GM21825 (cell line): Measurements from ENCODE around the gene ZSCAN9.

Source experiments
- ATAC-seq: cut with Tn5 transposase; IDR thresholded peaks from one replicate; pipeline ENCODE4 v1.9.1; 2021; ENCODE audit warnings: mild to moderate bottlenecking, moderate library complexity; ENCODE audit not compliant: unreplicated experiment

Gene ZSCAN9

DNA sequence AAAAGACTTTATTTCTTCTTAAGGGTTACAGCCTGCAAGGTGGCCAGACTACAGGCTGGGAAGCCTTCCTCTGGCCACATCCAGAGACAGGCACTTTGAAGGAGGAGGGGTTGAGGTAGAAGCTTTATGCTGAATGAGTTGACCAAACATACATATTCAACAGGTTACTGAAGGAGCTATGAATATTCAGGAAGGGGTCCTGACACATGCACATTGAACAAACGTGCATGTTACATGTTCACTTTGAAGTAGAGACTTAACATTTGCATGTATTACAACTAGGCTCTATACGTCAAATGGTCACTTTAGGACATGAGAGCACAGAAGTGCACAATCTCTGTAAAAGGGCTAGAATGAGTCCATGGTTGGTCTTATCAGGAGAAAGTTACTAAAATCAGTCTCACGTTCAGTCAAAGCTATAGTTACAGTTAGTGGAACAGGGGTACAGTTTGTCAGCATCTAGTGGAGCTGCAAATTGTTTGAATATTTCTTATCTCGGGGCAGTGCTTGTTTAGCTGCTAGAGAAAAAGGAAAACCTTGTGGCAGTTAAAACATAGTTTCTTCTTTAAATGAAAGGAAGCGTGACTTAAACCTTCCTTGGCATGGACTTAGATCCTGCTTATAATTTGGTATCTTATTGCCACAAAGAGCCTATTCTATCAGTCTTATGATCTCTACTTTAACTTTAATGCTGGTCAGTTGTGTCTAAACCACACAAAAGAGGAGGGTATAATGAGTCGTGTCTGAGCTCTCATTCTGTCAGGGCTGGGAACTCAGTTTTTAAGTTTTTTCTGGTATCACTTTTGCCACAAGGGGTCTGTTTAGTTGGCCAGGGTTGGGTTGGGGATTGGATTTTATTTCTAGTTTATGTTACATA is 4.6 kb upstream of the ZSCAN9 start:
- ATAC-seq, result no peak

DNA sequence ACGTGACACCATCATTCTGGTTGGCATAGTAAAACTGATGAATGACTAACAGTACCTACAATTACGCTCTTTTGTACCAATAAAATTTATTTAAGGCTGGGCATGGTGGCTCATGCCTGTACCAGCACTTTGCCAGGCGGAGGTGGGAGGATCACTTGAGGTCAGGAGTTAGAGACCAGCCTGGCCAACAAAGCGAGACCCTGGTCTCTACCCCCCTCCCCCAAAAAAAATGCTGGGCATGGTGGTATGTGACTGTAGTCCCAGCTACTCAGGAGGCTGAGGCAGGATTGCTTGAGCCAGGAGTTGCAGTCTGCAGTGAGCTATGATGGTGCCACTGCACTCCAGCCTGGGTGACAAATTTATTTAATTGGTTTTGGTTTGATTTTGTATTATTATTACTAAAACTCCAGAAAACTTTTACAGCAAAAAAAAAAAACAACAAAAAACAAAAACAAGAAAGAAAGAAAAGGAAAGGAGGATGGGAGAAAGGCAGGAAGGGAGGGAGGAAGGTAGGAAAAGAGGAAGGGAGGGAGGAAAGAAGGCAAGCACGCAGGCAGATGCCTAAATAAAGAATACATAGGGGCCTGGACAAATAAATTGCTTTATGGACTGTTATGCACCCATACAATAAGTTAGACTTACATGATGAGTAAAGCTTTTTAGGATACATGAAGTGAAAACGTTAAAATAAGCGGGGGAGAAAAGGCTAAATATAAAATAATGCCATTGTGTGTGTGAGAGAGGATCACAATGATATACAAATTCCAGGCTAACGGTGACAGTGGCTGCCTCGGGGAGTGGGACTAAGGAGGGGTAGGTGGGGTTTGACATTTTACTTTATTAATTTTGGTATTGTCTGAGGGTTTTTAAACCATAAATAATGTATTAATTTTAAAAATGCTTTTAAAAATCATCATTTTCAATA is 682 bp upstream of the ZSCAN9 start:
- ATAC-seq, result no peak

DNA sequence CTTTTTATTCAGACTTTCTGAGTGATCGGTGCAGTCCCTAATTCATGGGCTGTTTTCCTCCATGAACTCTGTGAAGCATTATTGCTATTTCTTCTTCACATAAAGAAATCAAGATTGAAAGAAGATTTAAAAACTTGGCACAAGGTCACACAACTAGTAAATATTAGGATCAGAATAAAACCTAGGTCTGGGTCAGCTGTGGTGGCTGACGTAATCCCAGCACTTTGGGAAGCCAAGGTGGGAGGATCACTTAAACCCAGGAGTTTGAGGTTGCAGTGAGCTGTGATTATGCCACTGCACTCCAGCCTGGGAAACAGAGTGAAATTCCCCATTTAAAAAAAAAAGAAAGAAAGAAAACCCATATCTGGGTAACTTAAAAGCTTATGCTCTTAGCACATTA is 1.4 kb downstream of the ZSCAN9 start:
- no peak for ATAC-seq

DNA sequence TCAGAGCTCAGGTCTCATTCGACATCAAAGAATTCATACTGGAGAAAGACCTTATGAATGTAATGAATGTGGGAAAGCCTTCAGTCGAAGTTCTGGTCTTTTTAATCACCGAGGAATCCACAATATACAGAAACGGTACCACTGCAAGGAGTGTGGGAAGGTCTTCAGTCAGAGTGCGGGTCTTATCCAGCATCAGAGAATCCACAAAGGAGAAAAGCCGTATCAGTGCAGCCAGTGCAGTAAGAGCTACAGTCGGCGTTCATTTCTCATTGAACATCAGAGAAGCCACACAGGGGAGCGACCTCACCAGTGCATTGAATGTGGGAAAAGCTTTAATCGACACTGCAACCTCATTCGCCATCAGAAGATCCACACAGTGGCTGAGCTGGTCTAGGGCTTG is 7.7 kb downstream of the ZSCAN9 start:
- ATAC-seq, result no peak

GRCh38 chr6:28235912-28236452 is 10.9 kb downstream of the ZSCAN9 start:
- no peak for ATAC-seq

DNA sequence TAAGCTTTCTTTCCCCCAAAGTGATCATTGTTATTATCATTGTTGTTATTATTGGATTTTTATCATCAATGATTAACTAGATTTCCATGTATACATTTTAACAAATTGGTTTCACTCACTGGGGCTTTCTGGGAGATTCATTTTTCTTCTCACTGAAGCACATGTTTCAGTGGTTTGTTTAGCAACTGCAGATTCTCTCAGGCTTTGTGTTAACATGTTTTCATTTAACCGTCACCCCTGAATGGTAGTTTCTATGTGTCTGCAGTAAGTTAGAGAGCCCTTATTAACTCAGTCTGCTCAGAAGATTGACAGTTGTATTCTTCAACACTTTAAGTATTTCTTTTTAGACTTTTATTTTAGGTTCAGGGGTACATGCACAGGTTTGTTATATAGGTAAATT is 14.6 kb downstream of the ZSCAN9 start:
- no peak for ATAC-seq

DNA sequence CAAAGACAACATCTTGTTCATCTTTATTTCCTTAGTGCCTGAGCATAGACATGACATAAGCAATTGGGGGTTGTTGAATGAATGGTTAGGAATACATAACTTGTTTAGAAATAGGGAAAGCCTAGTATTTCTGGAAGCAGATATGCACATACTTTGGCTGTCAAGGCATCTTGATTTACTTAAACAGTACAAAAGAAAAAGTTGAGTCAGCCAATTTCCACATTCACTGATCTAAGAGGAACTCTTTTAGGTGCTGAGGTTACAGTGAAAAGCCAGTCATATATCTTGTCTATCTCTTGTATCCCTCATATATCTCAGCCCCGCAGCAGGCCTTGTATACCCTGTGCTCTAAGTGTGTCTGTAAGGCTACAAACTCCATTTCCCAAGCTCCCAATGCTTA is 15.4 kb downstream of the ZSCAN9 start:
- no peak for ATAC-seq

DNA sequence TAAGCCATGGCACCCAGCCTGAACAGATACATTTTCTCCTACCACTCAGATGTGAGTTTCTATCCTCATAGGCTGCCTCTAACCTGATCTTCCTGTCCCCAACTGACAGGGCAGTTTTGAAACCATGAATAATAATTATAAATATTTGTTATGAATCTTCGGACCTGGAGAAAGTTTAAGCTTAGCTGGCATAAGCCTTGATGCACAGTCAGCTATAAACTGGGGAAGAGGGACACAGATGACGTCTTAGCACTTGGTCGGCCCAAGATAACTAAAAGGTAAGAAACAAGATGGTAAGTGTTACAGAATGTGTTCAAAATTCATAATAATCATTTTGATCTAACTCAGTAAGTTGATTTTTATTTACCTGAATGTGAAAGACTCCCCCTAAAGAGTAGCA is 18.9 kb downstream of the ZSCAN9 start:
- ATAC-seq, result no peak

GRCh38 chr6:28245206-28245941 is 20.3 kb downstream of the ZSCAN9 start:
- ATAC-seq, result no peak

- ATAC-seq, result no peak
Measured at GRCh38 chr6:28248916-28249315, 23.8 kb downstream of the ZSCAN9 start.

GRCh38 chr6:28250747-28251146 is 25.7 kb downstream of the ZSCAN9 start:
- no peak for ATAC-seq

- ATAC-seq, result peak; percentile 27
Measured at GRCh38 chr6:28251661-28252008, 26.6 kb downstream of the ZSCAN9 start.

DNA sequence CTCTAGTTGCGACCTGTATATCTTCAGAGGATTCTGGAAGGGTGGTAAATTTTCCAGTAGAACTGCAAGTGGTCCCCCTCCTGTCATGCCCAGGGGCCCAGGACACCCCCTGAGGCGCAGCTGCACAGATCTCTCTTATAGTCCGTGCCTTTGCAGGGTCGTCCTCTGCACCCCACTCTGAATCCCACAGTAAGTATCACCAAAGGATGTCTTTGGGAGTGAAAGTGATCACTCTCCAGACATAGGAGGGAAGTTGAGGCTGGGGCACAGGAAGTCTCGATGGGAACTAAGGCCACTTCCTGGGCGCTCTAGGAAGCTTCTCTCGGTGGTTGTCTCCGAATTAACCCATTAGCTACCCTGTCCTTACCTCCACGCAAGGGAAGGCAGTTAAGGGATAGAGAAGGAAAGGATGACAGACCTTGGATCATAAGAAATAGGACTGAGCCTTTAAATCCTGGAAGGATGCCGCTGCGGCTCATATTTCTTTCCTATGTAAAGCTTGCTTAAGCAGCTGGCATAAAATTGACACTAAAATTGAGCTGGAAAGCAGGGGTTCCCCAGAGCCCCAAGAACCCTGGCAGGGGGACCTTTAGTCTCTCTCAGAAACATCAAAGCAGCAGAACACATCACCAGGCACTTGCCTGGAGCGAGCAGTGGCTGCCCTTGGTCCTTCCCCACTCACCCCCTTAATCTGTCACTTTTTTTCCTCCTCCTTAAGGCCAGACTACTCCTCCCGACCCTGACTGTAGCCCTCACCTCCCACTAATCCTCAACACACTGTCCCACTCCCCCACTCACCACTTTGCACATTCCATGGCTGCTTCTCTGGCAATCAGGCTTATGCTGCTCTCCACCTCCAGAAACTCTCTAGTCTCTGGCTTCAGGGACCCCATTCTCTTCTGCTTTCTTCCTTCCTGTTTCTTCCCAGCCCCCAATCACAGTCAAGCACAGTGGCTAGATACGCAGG is 27.2 kb downstream of the ZSCAN9 start, which contains the start of gene ZKSCAN4:
Gene ZKSCAN4 (minus strand): TSS at position 261 of the 967 bp plus-strand sequence. CDS start 289 bp downstream, outside the sequence.
- peak; percentile 63 for ATAC-seq

- ATAC-seq, result no peak
Measured at GRCh38 chr6:28254121-28254519, 29.0 kb downstream of the ZSCAN9 start.

GRCh38 chr6:28257042-28257441 is 32.0 kb downstream of the ZSCAN9 start:
- ATAC-seq, result no peak

DNA sequence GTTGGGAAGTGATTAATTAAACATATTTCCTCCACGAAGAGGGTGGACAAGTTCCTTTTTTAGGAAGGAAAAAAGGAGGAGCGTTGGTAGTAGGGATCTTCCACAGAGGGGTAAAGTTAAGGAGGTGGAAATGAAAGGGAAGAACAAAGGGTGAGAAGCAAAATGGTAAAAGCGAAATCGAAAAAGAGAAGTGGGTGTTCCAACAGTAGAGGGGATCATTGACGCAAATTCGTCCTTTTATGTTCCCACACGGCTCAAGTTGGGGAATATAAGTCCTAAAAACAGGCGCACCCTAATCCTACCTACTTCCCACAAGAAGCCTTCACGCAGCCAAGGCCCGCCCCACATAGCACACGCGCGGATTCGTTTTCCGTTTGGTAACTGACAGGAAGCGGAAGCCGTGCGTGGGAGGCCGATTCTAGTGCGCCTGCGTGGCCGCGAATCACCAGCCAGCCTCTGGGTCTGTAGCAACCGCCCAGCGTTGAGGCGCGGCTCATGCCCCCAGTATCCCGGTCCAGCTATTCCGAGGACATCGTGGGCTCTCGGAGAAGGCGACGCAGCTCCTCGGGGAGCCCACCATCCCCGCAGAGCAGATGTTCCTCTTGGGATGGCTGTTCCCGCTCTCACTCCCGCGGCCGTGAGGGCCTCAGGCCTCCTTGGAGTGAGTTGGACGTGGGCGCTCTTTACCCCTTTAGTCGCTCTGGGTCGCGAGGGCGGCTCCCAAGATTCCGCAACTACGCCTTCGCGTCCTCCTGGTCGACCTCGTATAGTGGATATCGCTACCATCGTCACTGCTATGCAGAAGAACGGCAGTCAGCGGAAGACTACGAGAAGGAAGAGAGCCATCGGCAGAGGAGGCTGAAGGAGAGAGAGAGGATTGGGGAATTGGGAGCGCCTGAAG is 34.1 kb downstream of the ZSCAN9 start, which contains the start of gene NKAPL:
Gene NKAPL (plus strand): TSS at position 421 of the 901 bp plus-strand sequence. CDS start 75 bp downstream, at position 496.
- ATAC-seq, result no peak

GRCh38 chr6:28263922-28264321 is 38.8 kb downstream of the ZSCAN9 start:
- ATAC-seq, result no peak

GRCh38 chr6:28264834-28265401 is 39.8 kb downstream of the ZSCAN9 start:
- no peak for ATAC-seq
